Activated CD4-positive, alpha-beta T cell treated with anti-CD3 and anti-CD28 coated beads for 1 hour (primary cell): ENCODE results near the gene ST3GAL3.
A peak's percentile ranks its signal among the peaks of the same experiment; 100 is the strongest.
"Not testable (repeated sequence)": the region's sequence is repeated elsewhere in the genome, so short reads cannot be mapped to it uniquely, and the experiment has no call there.

Experiments
- DNase-seq: peaks from one replicate; pipeline ENCODE4 v3.0.0-alpha.2; 2020

The ST3GAL3 gene

DNA sequence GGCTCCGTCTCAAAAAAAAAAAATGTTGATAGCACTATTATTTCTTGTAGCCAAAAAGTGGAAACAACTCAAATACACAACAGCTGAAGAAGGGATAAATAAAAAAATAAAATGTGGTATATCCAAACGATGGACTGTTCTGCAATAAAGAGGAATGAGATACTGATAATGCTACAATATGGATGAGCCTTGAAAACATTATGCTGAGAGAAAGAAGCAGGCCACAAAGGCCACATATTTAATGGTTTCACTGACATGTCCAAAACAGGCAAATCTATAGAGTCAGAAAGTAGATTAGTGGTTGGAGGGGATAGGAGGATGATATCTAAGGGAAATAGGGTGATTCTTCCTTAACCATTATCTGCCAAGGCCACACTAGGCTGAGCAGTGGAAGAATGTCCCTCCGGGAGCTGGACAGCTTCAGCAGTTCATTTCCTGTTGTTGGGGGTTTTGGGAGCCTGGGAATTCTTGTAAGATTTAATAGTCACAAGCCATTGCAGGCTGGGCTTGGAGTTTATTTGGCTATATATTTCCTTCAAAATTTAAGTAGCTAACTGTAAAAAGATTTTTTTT lies 53.5 kb downstream of the ST3GAL3 start:
- DNase-seq = no peak

DNA sequence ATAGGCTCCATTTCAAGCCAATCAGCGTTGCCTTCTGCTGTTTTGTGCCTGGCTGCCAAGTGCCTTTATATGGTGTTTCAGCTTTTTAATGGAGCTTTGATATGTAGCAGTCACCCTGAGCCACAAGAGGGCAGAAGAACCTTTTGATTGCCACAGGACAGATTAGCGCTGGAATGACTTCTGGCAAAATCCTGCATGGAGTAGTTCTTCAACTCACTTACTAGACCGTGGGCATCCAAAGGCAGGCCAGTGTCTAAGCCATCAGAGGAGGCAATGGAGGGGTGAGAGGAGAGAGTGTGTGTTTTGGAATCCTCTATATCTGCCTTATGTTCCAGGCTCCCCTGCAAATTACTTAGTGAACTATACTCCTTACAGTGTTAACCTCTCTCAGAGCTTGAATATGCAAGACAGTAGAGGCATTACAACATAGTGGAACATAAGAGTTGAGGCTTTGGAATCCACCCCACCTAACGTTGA lies 56.2 kb downstream of the ST3GAL3 start:
- DNase-seq = peak; percentile 10

DNA sequence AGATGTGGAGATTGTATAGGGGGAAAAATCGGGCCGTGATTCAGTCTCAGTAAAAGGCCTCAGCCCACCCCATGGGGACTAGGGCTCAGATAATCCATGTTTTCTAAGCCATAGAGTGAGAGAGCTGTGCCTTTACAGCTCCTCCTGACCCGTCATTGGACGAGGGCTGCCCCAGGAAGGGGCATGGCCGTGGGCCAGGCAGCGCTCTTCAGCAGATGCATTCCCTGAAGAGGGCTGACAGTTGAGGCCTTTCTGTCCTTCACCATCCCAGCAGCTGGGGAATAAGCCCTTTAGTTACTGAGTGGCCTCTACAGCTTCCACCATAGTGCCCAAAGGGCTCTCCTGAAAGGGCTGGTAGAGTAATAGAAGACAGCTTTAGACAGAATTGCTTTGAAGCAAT lies 57.2 kb downstream of the ST3GAL3 start:
- DNase-seq = no peak

DNA sequence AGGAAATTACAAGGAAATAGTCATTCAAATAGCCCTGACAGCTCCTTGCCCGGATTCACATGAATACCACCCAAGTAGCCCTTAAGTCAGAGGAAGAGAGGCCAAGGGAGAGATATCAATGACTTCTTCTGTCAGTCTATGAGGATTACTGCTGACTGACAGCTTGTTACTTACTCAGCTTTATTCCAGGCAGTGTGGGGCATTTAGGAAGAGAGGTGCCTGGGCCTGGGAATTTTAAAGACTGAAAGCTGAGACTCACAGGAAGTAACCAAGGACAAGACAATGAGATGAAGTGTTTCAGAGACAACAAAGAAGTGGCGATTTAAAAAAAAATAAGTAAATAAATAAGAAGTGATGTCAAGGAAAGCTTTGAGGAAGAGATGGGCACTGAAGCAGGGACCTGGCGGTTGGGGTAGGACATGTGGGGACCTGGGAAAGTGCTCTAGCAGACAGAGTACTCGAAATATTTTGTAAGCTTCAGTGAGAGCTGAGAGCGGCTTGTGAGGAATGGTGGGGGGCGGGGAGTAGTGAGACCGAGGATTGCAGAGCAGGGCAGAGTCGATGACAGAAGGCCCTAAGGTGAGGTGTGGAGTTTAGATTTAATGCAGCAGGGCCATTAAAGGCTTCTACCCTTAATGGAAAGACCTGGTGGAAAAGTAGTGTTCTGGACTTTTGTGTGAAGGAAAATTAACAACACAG lies 58.9 kb downstream of the ST3GAL3 start:
- DNase-seq = no peak

DNA sequence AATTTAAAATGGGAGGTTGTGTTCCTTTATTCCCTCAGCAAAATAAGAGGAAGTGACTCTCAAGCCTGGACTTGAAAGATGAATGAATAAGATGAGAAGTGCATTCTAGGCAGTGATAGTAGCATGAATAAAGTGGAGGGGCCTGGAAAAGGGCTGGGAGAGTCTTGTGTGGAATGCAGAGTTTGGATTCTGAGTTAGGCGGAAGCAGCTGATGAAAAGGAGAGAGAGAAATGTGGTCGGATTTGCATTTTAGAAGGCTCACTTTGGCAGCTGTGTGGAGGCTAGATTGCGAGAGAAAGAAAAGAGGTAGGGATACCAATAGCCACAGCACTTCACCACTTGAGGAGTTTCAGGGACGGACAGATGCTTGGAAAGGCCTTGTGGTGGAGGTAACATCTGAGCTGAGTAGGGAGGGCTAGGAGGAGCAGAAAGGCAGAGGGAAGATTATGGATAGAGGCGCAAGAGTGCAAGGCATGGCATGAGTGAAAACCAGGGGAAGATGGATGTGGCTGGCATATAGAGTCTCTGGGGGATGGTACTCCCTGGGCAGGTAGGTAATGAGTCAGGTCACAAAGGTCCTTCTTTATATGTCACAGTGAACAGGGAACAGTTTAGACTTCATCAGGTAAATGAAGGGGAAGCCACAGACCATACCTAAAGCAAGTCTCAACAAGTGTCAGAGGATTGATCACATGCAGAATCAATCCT lies 59.6 kb downstream of the ST3GAL3 start:
- DNase-seq = no peak

DNA sequence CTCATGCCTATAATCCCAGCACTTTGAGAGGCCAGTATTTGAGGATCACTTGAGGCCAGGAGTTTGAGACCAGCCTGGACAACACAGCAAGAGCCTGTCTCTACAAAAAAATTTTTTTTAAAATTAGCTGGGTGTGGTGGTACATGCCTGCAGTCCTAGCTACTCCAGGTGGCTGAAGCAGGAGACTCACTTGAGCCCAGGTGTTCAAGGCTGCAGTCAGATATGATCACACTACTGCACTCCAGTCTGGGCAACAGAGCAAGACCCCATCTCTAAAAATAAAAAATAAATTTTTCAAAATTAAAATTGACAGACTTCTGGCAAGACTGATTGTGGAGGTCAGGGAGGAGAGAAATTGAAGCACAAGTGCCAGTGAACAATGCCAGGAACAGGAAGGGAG lies 60.8 kb downstream of the ST3GAL3 start:
- no peak for DNase-seq

DNA sequence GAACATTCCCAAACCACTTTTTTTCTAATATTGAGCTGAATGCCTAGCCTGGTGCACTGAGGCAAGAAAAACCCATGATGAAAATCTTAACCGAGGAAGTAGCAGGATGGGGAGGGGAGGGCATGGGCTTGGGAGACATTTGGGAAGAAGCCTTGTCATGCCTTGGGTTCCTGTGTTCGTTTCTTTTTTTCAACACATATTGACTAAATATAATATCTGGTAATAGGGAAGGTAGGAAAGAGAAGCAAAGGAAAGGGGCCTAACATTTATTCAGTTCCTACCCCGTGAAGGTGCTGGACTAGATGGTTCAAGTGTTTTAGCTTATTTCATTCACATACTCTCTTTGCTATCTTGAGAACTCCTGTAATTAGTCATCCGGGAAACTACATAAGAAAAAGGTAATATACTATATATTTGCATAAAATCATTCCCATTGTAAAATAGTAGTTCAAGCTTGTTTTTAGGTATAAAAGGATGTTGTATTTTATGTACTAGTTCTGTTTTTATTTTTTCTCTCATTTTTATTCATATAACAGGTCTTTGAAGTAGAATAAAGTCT lies 62.1 kb downstream of the ST3GAL3 start:
- no peak for DNase-seq

DNA sequence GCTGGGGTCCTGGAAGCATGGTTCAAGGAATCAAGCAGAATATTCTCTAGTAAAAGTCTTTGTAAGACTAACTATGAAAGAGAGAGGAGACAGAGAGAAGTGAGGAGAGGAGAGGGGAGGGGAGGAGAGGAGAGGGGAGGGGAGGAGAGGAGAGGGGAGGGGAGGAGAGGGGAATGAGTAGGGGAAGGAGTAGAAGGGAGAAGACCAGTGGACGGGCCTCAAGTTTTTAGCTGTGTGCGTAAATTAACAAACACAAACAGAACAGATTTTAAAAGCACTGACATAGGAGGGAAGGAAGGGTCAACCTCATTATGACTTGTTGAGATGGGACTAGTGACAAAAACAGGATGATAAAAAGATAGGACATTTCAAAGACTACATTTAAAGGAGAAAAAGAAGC lies 62.8 kb downstream of the ST3GAL3 start:
- DNase-seq = no peak

DNA sequence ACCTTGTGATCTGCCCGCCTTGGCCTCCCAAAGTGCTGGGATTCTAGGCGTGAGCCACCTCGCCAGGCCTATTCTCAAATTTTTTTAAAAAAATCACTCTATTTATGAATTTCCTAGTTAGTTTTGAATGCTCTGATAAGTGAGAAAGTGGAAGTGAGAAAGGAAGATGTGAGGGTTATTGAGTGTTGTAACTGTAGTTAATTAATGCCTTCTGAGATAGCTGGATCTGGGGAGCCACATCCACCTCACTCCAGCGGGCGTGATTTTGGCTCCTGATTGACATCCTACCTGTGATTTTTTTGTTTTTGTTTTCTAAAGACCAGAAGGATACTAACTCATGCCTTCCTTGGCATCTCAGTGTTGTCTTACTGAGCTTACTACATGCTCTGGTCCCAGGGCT lies 65.6 kb downstream of the ST3GAL3 start:
- DNase-seq = no peak

DNA sequence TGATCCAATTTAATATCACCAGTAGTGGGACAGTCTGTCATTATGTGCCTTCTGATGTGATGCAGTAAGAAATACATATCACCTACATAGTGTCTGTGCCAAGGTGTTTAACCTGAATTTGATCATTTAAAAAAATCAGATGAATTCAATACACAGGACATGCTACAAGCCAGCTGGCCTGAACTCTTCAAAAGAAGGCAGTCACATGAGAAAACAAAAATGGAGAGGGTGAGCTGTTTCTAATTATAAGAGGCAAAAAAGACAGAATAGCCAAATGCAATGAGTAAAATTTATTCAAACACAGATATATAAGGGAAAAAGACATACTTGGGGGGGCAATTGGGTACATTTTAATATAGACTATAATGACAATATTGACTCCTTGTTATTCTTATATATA lies 66.5 kb downstream of the ST3GAL3 start:
- no peak for DNase-seq

DNA sequence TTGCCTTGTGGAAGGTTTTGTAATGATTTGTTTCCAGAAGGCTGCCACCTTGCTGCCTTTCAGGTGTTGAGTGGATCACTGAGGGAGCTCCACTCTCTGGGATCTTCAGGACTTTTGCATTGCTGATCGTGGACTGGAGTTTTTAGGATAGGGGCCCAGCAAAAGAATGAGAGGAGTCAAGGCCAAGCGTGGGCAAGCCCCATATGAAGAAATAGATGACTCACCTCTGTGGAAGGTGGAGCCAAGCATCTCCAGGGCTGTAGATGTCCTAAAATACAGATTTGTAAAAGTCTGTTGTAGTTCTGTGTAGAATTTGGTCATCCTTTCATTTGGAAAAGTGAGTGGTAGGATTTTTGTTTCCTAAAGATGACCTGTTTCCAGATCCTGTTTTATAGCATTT lies 67.0 kb downstream of the ST3GAL3 start:
- no peak for DNase-seq

DNA sequence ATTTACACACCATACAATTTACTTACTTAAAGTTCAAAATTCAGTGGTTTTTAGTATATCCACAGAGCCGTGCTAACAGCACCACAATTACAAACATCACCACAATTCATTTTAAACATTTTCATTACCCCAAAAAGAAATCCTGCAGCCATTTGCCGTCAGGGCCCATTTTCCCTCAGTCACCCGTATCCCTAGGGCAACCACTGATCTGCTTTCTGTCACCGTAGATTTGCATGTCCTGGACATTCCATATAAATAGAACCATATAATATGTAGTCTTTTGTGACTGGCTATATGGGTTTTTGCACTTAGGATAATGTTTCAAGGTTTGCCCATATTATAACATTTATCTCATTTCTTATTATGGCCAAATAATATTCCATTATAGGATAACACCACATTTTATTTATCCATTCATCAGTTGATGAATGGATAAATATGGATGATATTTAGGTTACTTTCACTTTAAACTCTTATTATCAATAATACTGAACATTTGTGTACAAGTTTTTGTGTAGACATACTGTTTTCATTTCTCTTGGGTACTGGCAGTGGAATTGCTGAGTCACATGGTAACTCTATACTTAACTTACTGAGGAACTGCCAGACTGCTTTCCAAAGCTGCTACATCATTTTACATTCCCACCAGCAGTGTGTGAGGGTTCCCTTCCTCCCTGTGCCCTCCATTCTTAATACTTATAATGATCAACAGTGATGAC lies 68.9 kb downstream of the ST3GAL3 start:
- DNase-seq = no peak

DNA sequence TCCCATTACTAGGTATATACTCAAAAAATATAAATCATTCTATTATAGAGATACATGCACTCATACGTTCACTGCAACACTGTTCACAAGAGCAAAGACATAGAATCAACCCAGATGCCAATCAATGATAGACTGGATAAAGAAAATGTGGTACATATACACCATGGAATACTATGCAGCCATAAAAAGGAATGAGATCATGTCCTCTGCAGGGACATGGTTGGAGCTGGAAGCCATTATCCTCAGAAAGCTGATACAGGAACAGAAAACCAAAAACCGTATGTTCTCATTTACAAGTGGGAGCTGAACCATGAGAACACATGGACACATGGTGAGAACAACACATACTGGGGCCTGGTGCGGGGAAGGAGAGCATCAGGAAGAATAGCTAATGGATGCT lies 70.6 kb downstream of the ST3GAL3 start:
- DNase-seq = not testable (repeated sequence)

DNA sequence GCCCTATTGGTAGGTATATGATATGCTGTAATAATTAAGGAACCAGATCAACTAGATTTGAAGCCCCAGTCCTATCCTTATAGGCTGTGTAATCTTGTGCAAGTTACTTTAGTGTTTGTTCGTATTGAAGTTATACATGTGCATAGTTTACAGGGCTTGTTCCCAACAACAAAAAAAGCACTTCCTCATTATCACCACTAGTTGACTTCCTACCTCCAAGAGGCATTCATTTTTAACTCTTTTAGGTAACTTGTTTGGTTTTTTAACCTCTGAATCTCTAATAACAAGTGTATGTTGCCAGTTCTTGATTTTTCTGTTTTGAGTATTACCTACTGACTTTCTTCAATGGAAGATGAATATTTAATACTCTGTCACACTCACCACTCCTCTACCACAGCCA lies 71.9 kb downstream of the ST3GAL3 start:
- DNase-seq = no peak

DNA sequence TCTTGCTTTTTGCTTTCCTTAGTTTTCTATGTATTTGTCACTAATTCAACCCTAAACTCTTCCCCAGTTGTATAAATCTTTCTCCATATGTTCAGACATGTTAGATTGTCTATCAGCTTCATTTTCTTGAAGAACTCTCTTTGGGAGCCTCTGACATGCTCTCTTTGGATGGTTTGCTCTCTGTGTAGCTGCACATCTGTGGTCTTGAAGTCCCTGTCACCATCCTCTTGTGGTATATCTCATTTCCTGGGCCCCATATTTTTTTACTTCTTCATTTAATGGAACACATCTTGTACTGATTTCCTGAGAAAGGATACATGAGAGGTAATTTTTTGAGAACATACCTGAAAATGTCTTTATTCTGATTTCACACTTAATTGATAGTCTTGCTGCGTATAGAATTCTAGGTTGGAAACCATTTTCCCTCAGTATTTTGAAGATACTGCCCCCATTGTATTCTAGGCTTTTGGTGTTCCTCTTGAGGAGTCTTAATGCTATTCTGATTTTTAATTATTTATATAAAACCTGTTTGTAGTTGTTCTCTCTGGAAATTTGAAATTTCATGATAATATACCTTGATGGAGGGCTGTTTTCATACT lies 72.6 kb downstream of the ST3GAL3 start:
- no peak for DNase-seq

DNA sequence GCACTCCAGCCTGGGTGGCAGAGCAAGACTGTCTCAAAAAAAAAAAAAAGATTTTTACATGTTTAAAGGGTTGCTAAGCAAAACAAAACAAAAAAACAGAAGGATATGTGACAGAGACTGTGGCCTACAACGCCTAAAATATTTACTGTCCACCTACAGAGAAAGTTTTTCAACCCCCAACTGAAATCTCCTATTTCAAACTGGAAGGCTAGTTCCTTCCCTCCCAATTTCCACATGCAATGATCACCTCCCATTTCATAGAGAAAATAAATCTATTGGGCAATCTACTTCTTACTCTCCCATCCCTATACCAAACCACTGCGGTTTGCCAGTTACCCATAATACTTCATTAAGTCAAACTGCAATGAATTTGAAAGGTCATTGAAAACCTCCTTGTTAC lies 74.2 kb downstream of the ST3GAL3 start:
- DNase-seq = no peak

DNA sequence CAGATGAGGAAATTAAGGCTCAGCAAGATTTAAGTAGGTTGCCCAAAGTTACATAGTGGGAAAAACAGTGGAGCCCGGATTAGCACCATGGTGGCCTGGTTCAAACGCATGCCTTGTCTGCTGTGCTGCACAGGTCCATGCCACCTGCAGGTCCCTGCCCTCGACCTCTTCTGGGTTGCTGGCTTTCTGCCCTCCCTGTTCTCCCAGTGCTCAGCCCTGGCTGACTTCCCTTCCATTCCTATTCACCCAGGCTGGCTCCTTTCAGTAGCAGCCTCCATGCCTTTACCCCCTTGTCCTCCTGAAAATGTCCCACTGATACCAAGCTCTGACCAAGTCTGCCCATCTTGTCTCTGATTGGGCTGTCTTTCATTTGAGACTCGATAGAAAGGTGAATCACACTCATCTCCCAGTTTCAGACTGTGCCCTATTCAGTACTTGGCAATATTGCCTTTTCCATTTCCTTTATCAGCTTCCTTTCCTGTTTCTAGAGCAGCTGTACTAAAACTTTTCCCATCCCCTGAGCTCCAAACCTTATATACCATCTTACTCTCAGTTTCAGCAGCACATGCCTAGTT lies 75.8 kb downstream of the ST3GAL3 start:
- DNase-seq = no peak

DNA sequence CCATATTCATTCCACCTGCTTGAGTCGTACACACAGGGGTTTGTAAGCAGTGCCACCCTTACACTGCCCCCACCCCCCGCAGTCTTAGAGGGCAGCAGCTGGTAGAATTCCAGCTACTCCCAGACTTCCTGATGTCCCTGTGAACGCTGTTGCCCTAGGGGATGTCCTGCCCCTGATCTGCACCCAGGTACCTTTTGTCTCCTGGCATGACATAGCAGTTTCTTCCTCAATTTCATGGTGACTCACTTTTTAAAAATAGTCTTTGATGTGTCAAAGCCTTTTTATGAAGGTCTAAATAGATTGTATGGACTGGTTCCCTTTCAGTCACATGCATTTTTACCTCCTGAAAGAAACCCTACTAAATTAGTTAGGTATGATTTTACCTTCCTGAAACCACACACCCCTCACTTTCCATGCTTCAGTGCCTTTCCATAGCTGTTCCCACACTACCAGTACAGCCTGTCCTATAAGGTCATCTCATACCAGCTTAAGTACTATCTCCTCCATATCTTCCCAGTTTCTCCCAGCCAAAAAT lies 76.4 kb downstream of the ST3GAL3 start:
- no peak for DNase-seq

DNA sequence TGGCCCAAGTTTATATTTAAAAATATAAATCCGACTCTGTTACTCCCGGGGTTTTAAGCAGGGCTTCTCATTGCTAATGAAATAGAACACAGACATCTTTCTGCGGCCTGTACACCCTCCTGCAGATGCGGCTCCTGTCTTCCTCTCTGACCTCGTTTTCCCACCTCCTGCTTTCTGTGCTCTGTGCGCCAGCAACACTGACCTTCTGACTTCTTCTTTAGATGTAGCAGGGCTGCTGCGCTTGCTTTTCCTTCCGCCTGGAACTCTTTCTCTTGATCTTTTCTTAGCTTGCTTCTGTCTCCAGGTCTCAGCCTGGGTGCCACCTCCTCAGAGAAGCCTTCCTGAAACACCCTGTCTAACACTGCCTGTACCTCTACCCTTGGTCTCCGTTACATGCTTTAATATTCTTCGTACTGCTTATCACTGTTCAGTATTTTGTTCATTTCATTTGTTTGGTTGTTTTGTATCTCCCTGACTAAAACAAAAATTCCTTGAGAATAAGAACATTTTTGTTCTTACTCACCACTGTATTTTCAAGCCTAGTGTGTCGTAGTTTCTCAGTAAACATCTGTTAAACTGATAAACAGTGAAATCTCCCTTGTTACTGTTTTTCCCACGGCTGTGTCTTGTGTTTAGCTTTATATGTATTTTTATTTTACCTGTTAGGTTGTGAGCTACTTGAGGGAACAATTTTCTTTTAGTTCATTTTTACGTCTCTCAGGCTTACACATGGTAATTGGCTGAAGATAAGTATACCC lies 79.0 kb downstream of the ST3GAL3 start:
- no peak for DNase-seq

DNA sequence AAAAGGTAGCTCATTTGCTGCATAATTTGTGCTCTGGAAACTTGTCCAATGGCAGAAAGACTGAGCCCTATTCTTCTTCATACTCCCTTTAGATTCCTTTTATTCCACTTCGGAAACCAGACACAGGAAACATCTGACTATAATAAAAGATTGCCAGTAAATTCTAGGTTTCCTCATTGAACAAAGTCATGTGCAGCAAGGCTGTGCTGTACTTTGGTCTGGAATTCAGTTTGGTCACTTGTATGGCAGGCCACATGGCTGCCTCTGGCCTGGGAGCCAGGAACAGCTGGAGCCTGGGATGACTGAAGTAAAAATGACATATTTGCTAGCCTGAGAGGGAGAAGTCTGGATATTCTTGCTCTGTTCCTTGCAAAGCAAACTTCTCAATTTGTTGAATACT lies 79.6 kb downstream of the ST3GAL3 start:
- no peak for DNase-seq
